H1 (cell line): ENCODE results near the gene SLC26A8. TPM values are rescaled to one million over a fixed set of nuclear protein-coding genes. Genes with fewer than 3 reads are reported as not detected.

Experiments used
- CTCF ChIA-PET: fragments of 300-600 bp; sonication (Branson Sonifier 250); formaldehyde crosslinking; loops from one replicate; lab custom pipeline; 2021; ENCODE audit not compliant: partially characterized antibody; lab: Charles Lee
- POLR2A ChIA-PET: fragments of 300-600 bp; sonication (Branson Sonifier 250); formaldehyde crosslinking; loops from one replicate; lab custom pipeline; 2021; ENCODE audit warnings: inconsistent platforms; ENCODE audit not compliant: partially characterized antibody; lab: Charles Lee
- DNase-seq, 2 experiments: peaks; one replicate each; pipeline versions ENCODE4 v3.0.0 to v3.0.0-alpha.2; 2010 to 2022; ENCODE audit warnings: low spot score in 2 of 2, low read depth in 1 of 2, mixed read lengths in 1 of 2
- FAIRE-seq: peaks from 2 replicates; lab custom pipeline; 2011; peaks lifted over from hg19 to GRCh38; lab: Jason Lieb, UNC
- H2AFZ ChIP-seq: 2 replicates; pipeline ENCODE4 v1.8.1; 2012; ENCODE audit warnings: low read length, inconsistent platforms
- H2AK5ac ChIP-seq: 2 replicates; pipeline ENCODE4 v1.6.1; 2013; ENCODE audit warnings: low read depth, low read length
- H2BK120ac ChIP-seq: replicated peaks from 2 replicates; pipeline ENCODE3; 2013; ENCODE audit warnings: low read depth, low read length, inconsistent platforms
- H2BK12ac ChIP-seq: 2 replicates; pipeline ENCODE4 v1.6.1; 2013; ENCODE audit warnings: low read depth, low read length
- H2BK15ac ChIP-seq: 2 replicates; pipeline ENCODE4 v1.6.1; 2013; ENCODE audit warnings: low read length
- H2BK20ac ChIP-seq: 2 replicates; pipeline ENCODE4 v1.6.1; 2013; ENCODE audit warnings: low read length
- H2BK5ac ChIP-seq: 2 replicates; pipeline ENCODE4 v1.6.1; 2013; ENCODE audit warnings: low read depth, low read length
- H3K14ac ChIP-seq: 2 replicates; pipeline ENCODE4 v1.6.1; 2013; ENCODE audit warnings: inconsistent platforms; ENCODE audit not compliant: insufficient read length
- H3K18ac ChIP-seq: 2 replicates; pipeline ENCODE4 v1.6.1; 2013; ENCODE audit warnings: low read length; ENCODE audit errors: extremely low read depth
- H3K23ac ChIP-seq: 2 replicates; pipeline ENCODE4 v1.6.1; 2013; ENCODE audit warnings: inconsistent platforms; ENCODE audit not compliant: insufficient read length
- H3K23me2 ChIP-seq: 2 replicates; pipeline ENCODE4 v1.6.1; 2013; ENCODE audit warnings: low read depth, low read length
- H3K27ac ChIP-seq: 2 replicates; pipeline ENCODE4 v1.6.1; 2011; ENCODE audit warnings: low read depth, low read length, inconsistent platforms
- H3K27me3 ChIP-seq, 4 experiments: replicated peaks in 1 of 4; 1 replicate in 1 of 4; 2 replicates in 3 of 4; pipeline versions ENCODE4 v1.6.1 to v1.8.1; 2011 to 2013; ENCODE audit warnings: low read length in 3 of 4, mild to moderate bottlenecking in 3 of 4, inconsistent platforms in 2 of 4, mixed read lengths in 2 of 4, moderate library complexity in 1 of 4; ENCODE audit not compliant: control insufficient read depth in 3 of 4, insufficient read depth in 3 of 4; ENCODE audit errors: extremely low read depth in 1 of 4
- H3K36me3 ChIP-seq, 4 experiments: 2 replicates each; pipeline versions ENCODE4 v1.6.1 to v1.8.1; 2011 to 2013; ENCODE audit warnings: mild to moderate bottlenecking in 4 of 4, low read length in 3 of 4, moderate library complexity in 2 of 4, control low read depth in 1 of 4, inconsistent platforms in 1 of 4; ENCODE audit not compliant: insufficient read depth in 4 of 4, control insufficient read depth in 2 of 4
- H3K4ac ChIP-seq: replicated peaks from 2 replicates; pipeline ENCODE3; 2013; ENCODE audit warnings: low read length, low read depth, mixed read lengths, inconsistent platforms; ENCODE audit not compliant: insufficient read length
- H3K4me1 ChIP-seq, 4 experiments: replicated peaks in 1 of 4; 1 replicate in 1 of 4; 2 replicates in 3 of 4; pipeline versions ENCODE4 v1.6.1 to v1.8.1; 2011 to 2013; ENCODE audit warnings: low read length in 3 of 4, inconsistent platforms in 2 of 4, mixed read lengths in 1 of 4; ENCODE audit not compliant: insufficient read depth in 4 of 4, control insufficient read depth in 3 of 4
- H3K4me2 ChIP-seq, 2 experiments: 2 replicates each; pipeline versions ENCODE4 v1.6.1 to v1.8.1; 2011 to 2013; ENCODE audit warnings: low read depth in 2 of 2, low read length in 2 of 2, control low read depth in 1 of 2, inconsistent platforms in 1 of 2, mild to moderate bottlenecking in 1 of 2; ENCODE audit not compliant: insufficient read depth in 1 of 2
- H3K4me3 ChIP-seq, 4 experiments: fragments of 200-600, 300-600 bp in 1 of 4; sonication (generic), shearing (Covaris generic), sonication (Bioruptor Twin) in 1 of 4; 2 replicates each; pipeline versions ENCODE4 v1.5.1 to v1.8.1; 2011 to 2016; ENCODE audit warnings: low read length in 4 of 4, low read depth in 3 of 4, control low read depth in 2 of 4, inconsistent platforms in 2 of 4, mild to moderate bottlenecking in 2 of 4, mixed read lengths in 1 of 4, moderate library complexity in 1 of 4; ENCODE audit not compliant: insufficient read depth in 2 of 4; ENCODE audit errors: extremely low read depth in 1 of 4
- H3K56ac ChIP-seq: replicated peaks from 2 replicates; pipeline ENCODE3; 2013; ENCODE audit warnings: low read depth, mild to moderate bottlenecking, mixed read lengths, low read length, inconsistent platforms; ENCODE audit not compliant: insufficient read length
- H3K79me1 ChIP-seq: 2 replicates; pipeline ENCODE4 v1.6.1; 2013; ENCODE audit warnings: low read depth, low read length, control low read depth
- H3K79me2 ChIP-seq, 2 experiments: 2 replicates each; pipeline versions ENCODE4 v1.6.1 to v1.8.1; 2012 to 2013; ENCODE audit warnings: low read length in 2 of 2, mild to moderate bottlenecking in 2 of 2, inconsistent platforms in 1 of 2; ENCODE audit not compliant: insufficient read depth in 2 of 2, control insufficient read depth in 1 of 2
- H3K9ac ChIP-seq, 4 experiments: replicated peaks in 1 of 4; 1 replicate in 1 of 4; 2 replicates in 3 of 4; pipeline versions ENCODE4 v1.6.1 to v1.8.1; 2011 to 2013; ENCODE audit warnings: low read depth in 3 of 4, low read length in 3 of 4, control low read depth in 2 of 4, mild to moderate bottlenecking in 2 of 4, moderate library complexity in 2 of 4, inconsistent platforms in 1 of 4; ENCODE audit errors: extremely low read depth in 1 of 4
- H3K9me3 ChIP-seq, 2 experiments: 2 replicates each; pipeline versions ENCODE4 v1.6.1 to v1.8.1; 2012 to 2013; ENCODE audit warnings: mild to moderate bottlenecking in 2 of 2, moderate library complexity in 2 of 2, control low read depth in 1 of 2, inconsistent platforms in 1 of 2, low read depth in 1 of 2, low read length in 1 of 2, mixed read lengths in 1 of 2; ENCODE audit not compliant: insufficient read depth in 2 of 2
- H4K20me1 ChIP-seq, 2 experiments: replicated peaks in 1 of 2; 2 replicates each; pipeline versions ENCODE3 to v1.8.1; 2011 to 2013; ENCODE audit warnings: inconsistent platforms in 2 of 2, low read length in 2 of 2, mild to moderate bottlenecking in 1 of 2; ENCODE audit not compliant: insufficient read depth in 2 of 2, control insufficient read depth in 1 of 2
- H4K5ac ChIP-seq: 2 replicates; pipeline ENCODE4 v1.6.1; 2013; ENCODE audit warnings: low read length, low read depth, mixed read lengths, inconsistent platforms; ENCODE audit not compliant: insufficient read length
- H4K8ac ChIP-seq: 2 replicates; pipeline ENCODE4 v1.8.0; 2013; ENCODE audit warnings: mild to moderate bottlenecking, moderate library complexity, low read length, inconsistent platforms; ENCODE audit not compliant: insufficient read depth; ENCODE audit errors: extremely low read depth
- H4K91ac ChIP-seq: replicated peaks from 2 replicates; pipeline ENCODE3; 2013; ENCODE audit warnings: low read length, mixed read lengths, inconsistent platforms; ENCODE audit not compliant: insufficient read length
- CBX8 ChIP-seq: fragments of 300-800, 300-1000 bp; sonication (generic); IDR thresholded peaks from 2 replicates; pipeline ENCODE4 v1.7.1; 2016; ENCODE audit warnings: low read depth, low read length, borderline replicate concordance
- POU5F1 ChIP-seq: IDR thresholded peaks from 2 replicates; pipeline ENCODE4 v1.6.1; 2011; ENCODE audit warnings: low read depth, mild to moderate bottlenecking, low read length, moderate library complexity
- RXRA ChIP-seq: IDR thresholded peaks from 2 replicates; pipeline ENCODE4 v1.6.1; 2011; ENCODE audit warnings: low read depth, mild to moderate bottlenecking, low read length, moderate library complexity; ENCODE audit not compliant: insufficient read depth
- TAF7 ChIP-seq: optimal IDR thresholded peaks from 2 replicates; pipeline ENCODE3; 2011; ENCODE audit warnings: low read depth, mild to moderate bottlenecking, inconsistent platforms, low read length, moderate library complexity, borderline replicate concordance
- WGBS, 2 experiments: shearing (Covaris generic) in 1 of 2; methylation state at CpG; one replicate each; pipeline versions ENCODE4 v1.1.6 to v1.1.7; 2013 to 2015; ENCODE audit warnings: low lambda C conversion rate in 2 of 2, mixed read lengths in 2 of 2, inconsistent platforms in 1 of 2, low coverage in 1 of 2, missing lambda C conversion rate in 1 of 2; ENCODE audit not compliant: insufficient replicate concordance in 2 of 2, insufficient coverage in 1 of 2, insufficient read length in 1 of 2; ENCODE audit errors: extremely low coverage in 1 of 2, missing lambda C conversion rate in 1 of 2; 5-methylcytosine and 5-hydroxymethylcytosine counted together
- polyA plus RNA-seq, 7 experiments: library from polyadenylated mRNA; depleted of rRNA in 3 of 7; stranded (reverse) in 5 of 7; unstranded in 2 of 7; fragments of >200 nt in 5 of 7; fragments of 200-250 nt in 2 of 7; gene quantifications; 1 replicate in 5 of 7; 2 replicates in 1 of 7; 4 replicates in 1 of 7; pipeline versions ENCODE4 v1.2.1 to v1.2.3, GENCODE V29; 2011 to 2013; ENCODE audit warnings: missing spikeins in 2 of 7, mixed read lengths in 2 of 7
- total RNA-seq: library from RNA; stranded (reverse); fragmentation: NEBNext Ultra II Directional; extraction: Animal tissue kit (Norgen Biotek cat#: 25700); gene quantifications from 2 replicates; pipeline ENCODE4 v1.2.1, GENCODE V29; 2021

Gene SLC26A8
- total and polyA plus RNA-seq, 2 of the 8 experiments (the other 6 are each of a cell fraction or from before 2014, with no cell fraction given), result 0.56 to 0.57 TPM

DNA sequence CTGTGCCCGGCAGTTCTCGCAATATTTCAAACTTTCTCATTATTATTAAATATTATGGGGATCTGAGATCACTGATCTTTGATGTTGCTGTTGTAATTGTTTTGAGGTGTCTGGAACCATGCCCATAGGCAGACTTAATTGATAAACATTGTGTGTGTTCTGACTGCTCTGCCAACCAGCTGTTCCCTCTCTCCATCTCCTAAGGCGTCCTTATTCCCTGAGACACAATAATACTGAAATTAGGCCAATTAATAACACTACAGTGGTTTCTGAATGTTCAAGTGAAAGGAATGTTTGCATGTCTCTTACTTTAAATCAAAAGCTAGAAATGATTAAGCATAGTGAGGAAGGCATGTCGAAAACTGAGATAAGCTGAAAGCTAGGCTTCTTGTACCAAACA is 10.8 kb upstream of the SLC26A8 start:
- no peaks in the 10 kb centered on the region for H3K27me3 ChIP-seq
- CTCF ChIA-PET, result interaction anchor here (1.0 kb wide), 1 partner anchor 10 kb away, joined by 4 read pairs; no protein-coding TSS in a partner anchor
- no peak overlapping the region for H2AK5ac ChIP-seq
- H2BK5ac ChIP-seq, result no peak overlapping the region
- H4K20me1 ChIP-seq, result peaks cover 9 to 16% of the 10 kb centered on the region in 2 experiments
- H2BK20ac ChIP-seq, result no peak overlapping the region
- no peak overlapping the region for H2AFZ ChIP-seq
- H4K8ac ChIP-seq, result no peak overlapping the region
- no peaks in the 10 kb centered on the region for H3K23me2 ChIP-seq
- no peak overlapping the region for H2BK12ac ChIP-seq
- POLR2A ChIA-PET, result interaction anchor here (0.7 kb wide), 1 partner anchor 13 kb away, joined by 3 read pairs; no protein-coding TSS in a partner anchor
- no peak overlapping the region for H3K27ac ChIP-seq
- TF ChIP-seq RXRA (no peak), POU5F1 (no peak), TAF7 (no peak), CBX8 (no peak)
- no peak overlapping the region for H3K4me3 ChIP-seq
- no peak overlapping the region for H3K4ac ChIP-seq
- WGBS, 2 experiments, result 89% methylated on average over 4 of the region's 4 CpGs; no CpG with 5 or more reads in 1 of the 2 experiments
- H3K4me2 ChIP-seq, result no peak overlapping the region
- H3K79me2 ChIP-seq, result peaks cover 3 to 90% of the 10 kb centered on the region in 2 experiments; a peak in 3 of 4 replicates
- no peak overlapping the region for H3K14ac ChIP-seq
- H2BK120ac ChIP-seq, result no peak overlapping the region
- no peak overlapping the region for H3K18ac ChIP-seq
- H3K4me1 ChIP-seq, result no peaks in the 10 kb centered on the region; a peak in 2 of 7 replicates
- DNase-seq (no peak), FAIRE-seq (no peak)
- H2BK15ac ChIP-seq, result no peak overlapping the region
- no peaks in the 10 kb centered on the region for H3K36me3 ChIP-seq
- H3K9ac ChIP-seq, result no peak overlapping the region
- no peak overlapping the region for H3K23ac ChIP-seq
- no peak overlapping the region for H3K56ac ChIP-seq
- no peak overlapping the region for H4K5ac ChIP-seq
- H3K9me3 ChIP-seq, result no peaks in the 10 kb centered on the region
- H4K91ac ChIP-seq, result no peak overlapping the region
- H3K79me1 ChIP-seq, result peaks cover 3% of the 10 kb centered on the region; the same call in 1 of the 2 replicates
